Measurements from ENCODE around the gene SRBD1. TPM values are rescaled to one million over a fixed set of nuclear protein-coding genes. Genes with fewer than 3 reads are reported as not detected.

Gene SRBD1
- total RNA-seq (10 to 100 TPM in 3 of 4 donors, 1 to 10 TPM in 1; 9.1 to 13.6 (median 13.1) TPM), polyA plus RNA-seq (4.2 TPM)
- long read RNA-seq, donor 1, transcript SRBD1-201 (21 exons, 3,681 nt), result major isoform, 18 of 25 reads
- long read RNA-seq, donor 1, partial matches to known transcripts, result 2 of 25 reads
- long read RNA-seq, donor 1, other reads (novel, unspliced or antisense), result 5 of 25 reads
- long read RNA-seq, donor 2, partial matches to known transcripts, result 0 of 2 reads
- long read RNA-seq, donor 2, other reads (novel, unspliced or antisense), result 0 of 2 reads
- long read RNA-seq, donor 3, transcript SRBD1-201 (21 exons, 3,681 nt), result major isoform, 42 of 55 reads
- long read RNA-seq, donor 3, partial matches to known transcripts, result 5 of 55 reads
- long read RNA-seq, donor 3, other reads (novel, unspliced or antisense), result 8 of 55 reads
- long read RNA-seq, donor 4, transcript SRBD1-201 (21 exons, 3,681 nt), result major isoform, 8 of 10 reads
- long read RNA-seq, donor 4, partial matches to known transcripts, result 0 of 10 reads
- long read RNA-seq, donor 4, other reads (novel, unspliced or antisense), result 2 of 10 reads

GRCh38 chr2:45611020-45611859 lies at the start of gene SRBD1:
Gene SRBD1 (minus strand): TSS chr2:45611267. CDS start chr2:45605441, 5,826 bp downstream.
- WGBS, result 3% methylated on average over 44 of the region's 44 CpGs

GRCh38 chr2:45654250-45654649 lies 43.2 kb upstream of the SRBD1 start:
- no peak overlapping the region for H3K4me3 ChIP-seq (ENCODE audit: low read length)
- DNase-seq, result no peak
- 93% methylated on average over 3 of the region's 3 CpGs for WGBS
- no peaks in the 10 kb centered on the region for H3K9me3 ChIP-seq (ENCODE audit: control insufficient read depth, low read length)
- H3K27me3 ChIP-seq (ENCODE audit: control insufficient read depth, insufficient read depth), result no peaks in the 10 kb centered on the region
- no peak overlapping the region for H3K27ac ChIP-seq (ENCODE audit: low read length)
- H3K4me1 ChIP-seq (ENCODE audit: control insufficient read depth, insufficient read depth, low read length), result peaks cover 8% of the 10 kb centered on the region
- no peak for ATAC-seq
- intact Hi-C loops (cut with DNase I), result loop anchor here in 2 of 4 donors (5.0 kb wide), 1 partner anchor 118 kb away; no protein-coding TSS in a partner anchor

More at GRCh38 chr2:45611020-45611859, at the start of gene SRBD1:
- no peaks in the 10 kb centered on the region for H3K9me3 ChIP-seq (ENCODE audit: control insufficient read depth, low read length)
- no peaks in the 10 kb centered on the region for H3K27me3 ChIP-seq (ENCODE audit: control insufficient read depth, insufficient read depth)
- DNase-seq (peak; percentile 95 to 98 (median 97)), ATAC-seq (peak; percentile 98)
- peak within 1 kb of the TSS; percentile 96 for H3K27ac ChIP-seq (ENCODE audit: low read length)
- no peaks in the 10 kb centered on the region for H3K4me1 ChIP-seq (ENCODE audit: control insufficient read depth, insufficient read depth, low read length)
- intact Hi-C loops (cut with DNase I), result no loop called here
- peak within 1 kb of the TSS; percentile 98 for H3K4me3 ChIP-seq (ENCODE audit: low read length)

DNA sequence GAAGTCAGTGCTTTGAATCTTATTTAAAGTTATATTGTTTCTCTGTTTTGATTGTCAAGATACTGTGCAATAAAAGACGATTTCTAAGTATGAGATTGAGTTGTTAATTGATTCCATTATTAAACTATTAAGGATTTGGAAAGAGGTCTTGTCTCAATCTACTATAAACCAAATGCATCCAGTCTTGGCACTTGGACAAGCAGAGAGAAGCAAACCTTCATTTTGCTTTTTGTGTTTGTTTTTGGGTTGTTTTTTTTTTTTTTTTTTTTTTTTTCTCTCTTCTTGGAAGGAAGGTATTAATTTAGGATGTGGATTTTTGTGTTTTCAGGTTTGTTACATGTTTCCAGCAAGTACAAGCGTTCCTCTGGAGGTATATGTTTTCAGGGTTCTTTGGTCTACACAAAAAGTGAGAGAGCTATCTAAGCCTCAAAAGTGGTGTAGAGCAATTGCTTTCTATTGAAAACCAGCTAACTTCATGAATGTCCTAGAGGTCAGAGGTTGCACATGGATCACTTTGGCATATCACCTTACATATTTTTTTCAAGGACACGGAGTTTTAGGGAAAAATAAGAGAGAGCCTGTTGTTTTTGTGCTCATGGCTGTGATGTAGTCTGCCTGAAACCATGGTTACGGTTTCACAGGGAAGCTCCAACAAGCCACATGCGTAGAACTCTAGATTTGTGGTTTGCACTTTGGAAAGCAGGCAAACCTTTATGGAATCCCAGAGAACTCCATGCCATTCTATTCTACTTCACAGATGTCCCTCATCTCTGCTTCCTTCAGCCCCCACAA lies 42.3 kb upstream of the SRBD1 start:
- intact Hi-C loops (cut with DNase I), result loop anchor here in 2 of 4 donors (5.0 kb wide), 1 partner anchor 119 kb away; no protein-coding TSS in a partner anchor
- no peak overlapping the region for H3K27ac ChIP-seq (ENCODE audit: low read length)

GRCh38 chr2:45652090-45653031 lies 41.3 kb upstream of the SRBD1 start:
- intact Hi-C loops (cut with DNase I), result loop anchor here in 2 of 4 donors (5.0 kb wide), 1 partner anchor 120 kb away; no protein-coding TSS in a partner anchor
- Histone ChIP-seq H3K27me3 (ENCODE audit: control insufficient read depth, insufficient read depth) (no peaks in the 10 kb centered on the region), H3K4me1 (ENCODE audit: control insufficient read depth, insufficient read depth, low read length) (peaks cover 8% of the 10 kb centered on the region), H3K9me3 (ENCODE audit: control insufficient read depth, low read length) (no peaks in the 10 kb centered on the region), H3K27ac (ENCODE audit: low read length) (no peak overlapping the region), H3K4me3 (ENCODE audit: low read length) (peak overlapping the region; percentile 89)
- DNase-seq (peak; percentile 61 to 80 (median 78)), ATAC-seq (peak in 1 of 2 donors; percentile 26)
- WGBS, result under 1% methylated on average over 53 of the region's 53 CpGs

More for the DNA sequence above, 42.3 kb upstream of the SRBD1 start:
- Histone ChIP-seq H3K27me3 (ENCODE audit: control insufficient read depth, insufficient read depth) (no peaks in the 10 kb centered on the region), H3K4me3 (ENCODE audit: low read length) (peak overlapping the region; percentile 89), H3K9me3 (ENCODE audit: control insufficient read depth, low read length) (no peaks in the 10 kb centered on the region), H3K4me1 (ENCODE audit: control insufficient read depth, insufficient read depth, low read length) (peaks cover 8% of the 10 kb centered on the region)
- ATAC-seq (no peak), DNase-seq (no peak)
- 74% methylated on average over 5 of the region's 5 CpGs for WGBS

GRCh38 chr2:45651415-45652089 lies 40.5 kb upstream of the SRBD1 start, which contains the start of gene PRKCE:
Gene PRKCE (plus strand): TSS chr2:45651675.
- intact Hi-C loops (cut with DNase I), result loop anchor here in 2 of 4 donors (5.0 kb wide), 1 partner anchor 121 kb away; no protein-coding TSS in a partner anchor

DNA sequence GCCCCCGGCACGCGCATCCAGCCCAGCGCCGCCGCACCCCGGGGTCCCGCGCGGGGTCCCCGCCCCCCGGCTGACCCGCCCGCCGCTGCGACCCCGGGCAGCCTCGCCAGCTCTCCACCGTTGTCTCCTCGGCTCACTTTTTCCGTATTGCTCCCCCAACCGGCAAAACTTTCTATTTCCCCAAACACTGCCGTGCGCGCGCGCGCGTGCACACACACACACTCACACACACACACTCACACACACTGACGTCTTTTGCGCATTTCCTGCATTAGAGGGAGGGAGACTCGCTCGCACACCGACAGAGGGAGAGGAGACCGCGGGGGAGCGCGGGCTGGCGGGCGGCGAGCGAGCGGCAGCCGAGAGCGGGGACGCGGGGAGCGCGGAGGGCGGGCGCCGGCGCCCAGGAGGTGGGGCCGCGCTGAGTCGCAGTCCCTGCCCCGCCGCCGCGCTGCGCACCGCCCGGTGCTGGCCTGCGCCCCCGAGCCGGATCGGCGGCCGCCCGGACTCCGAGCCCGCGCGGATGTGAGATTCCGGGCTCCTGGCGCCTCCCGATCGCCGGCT lies 39.9 kb upstream of the SRBD1 start:
- peaks cover 8% of the 10 kb centered on the region for H3K4me1 ChIP-seq (ENCODE audit: control insufficient read depth, insufficient read depth, low read length)
- intact Hi-C loops (cut with DNase I), result loop anchor here in 2 of 4 donors (5.0 kb wide), 1 partner anchor 121 kb away; no protein-coding TSS in a partner anchor
- ATAC-seq (peak; percentile 81 to 89), DNase-seq (peak; percentile 93 to 98 (median 96))
- peak overlapping the region; percentile 89 for H3K4me3 ChIP-seq (ENCODE audit: low read length)
- H3K27me3 ChIP-seq (ENCODE audit: control insufficient read depth, insufficient read depth), result no peaks in the 10 kb centered on the region
- WGBS, result under 1% methylated on average over 79 of the region's 79 CpGs
- H3K27ac ChIP-seq (ENCODE audit: low read length), result peak overlapping the region; percentile 97
- no peaks in the 10 kb centered on the region for H3K9me3 ChIP-seq (ENCODE audit: control insufficient read depth, low read length)

More at GRCh38 chr2:45651415-45652089, 40.5 kb upstream of the SRBD1 start, which contains the start of gene PRKCE:
- H3K4me3 ChIP-seq (ENCODE audit: low read length), result peak within 1 kb of the TSS; percentile 89
- peak; percentile 16 to 48 for ATAC-seq
- no peaks in the 10 kb centered on the region for H3K27me3 ChIP-seq (ENCODE audit: control insufficient read depth, insufficient read depth)
- H3K27ac ChIP-seq (ENCODE audit: low read length), result peak within 1 kb of the TSS; percentile 97
- DNase-seq, result peak; percentile 71 to 90 (median 80)
- under 1% methylated on average over 66 of the region's 66 CpGs for WGBS
- H3K4me1 ChIP-seq (ENCODE audit: control insufficient read depth, insufficient read depth, low read length), result peaks cover 8% of the 10 kb centered on the region
- H3K9me3 ChIP-seq (ENCODE audit: control insufficient read depth, low read length), result no peaks in the 10 kb centered on the region

DNA sequence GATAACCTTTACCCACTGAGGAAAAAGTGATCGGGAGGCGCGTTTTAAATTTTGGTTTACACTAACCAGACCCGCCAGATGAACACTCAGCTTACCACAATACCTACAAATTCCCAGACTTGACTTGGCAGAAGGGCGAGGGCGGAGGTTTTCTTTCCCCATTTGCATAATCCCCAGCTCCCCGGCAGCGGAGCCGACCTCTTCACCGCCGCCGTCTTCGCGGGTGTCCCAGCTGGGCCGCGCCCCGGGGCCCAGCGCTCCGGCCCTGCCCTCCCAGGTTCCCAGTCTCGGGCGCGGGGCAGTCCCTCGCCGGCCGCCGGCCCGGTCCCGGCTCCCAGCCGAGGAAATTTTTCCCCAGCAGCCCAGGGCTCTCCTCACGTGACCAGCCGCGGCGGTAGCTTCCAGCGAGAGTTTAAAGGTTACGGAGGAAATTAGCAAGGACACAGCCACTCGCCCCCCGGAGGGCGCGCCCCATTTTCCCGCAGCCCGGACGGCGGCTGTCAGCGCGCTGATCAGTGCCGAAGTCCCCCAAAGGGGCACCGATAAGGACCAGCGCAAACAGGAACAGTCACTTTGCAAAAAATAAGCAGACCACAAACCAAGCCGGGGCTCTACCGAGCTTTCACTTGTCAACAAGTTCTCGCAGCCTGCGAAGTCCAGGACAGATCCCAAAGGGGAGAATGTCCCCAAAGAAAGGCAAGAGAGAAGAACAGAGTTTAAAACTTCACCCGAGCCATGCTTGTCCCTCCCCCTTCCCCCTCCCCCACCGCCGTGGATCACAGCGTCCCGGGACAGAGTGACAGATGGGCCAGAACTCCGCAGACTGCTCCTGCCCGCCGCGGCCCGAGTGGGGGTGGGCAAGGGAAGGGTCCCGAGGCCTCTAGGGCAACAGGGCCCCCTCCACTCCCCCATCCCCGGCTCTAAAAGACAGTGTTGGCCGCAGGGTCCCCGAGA lies 39.1 kb upstream of the SRBD1 start:
- intact Hi-C loops (cut with DNase I), result loop anchor here (2.0 to 5.0 kb wide), 4 partner anchors 122 to 287 kb away; no protein-coding TSS in a partner anchor
- under 1% methylated on average over 66 of the region's 66 CpGs for WGBS
- Histone ChIP-seq H3K27ac (ENCODE audit: low read length) (peak overlapping the region; percentile 97), H3K4me1 (ENCODE audit: control insufficient read depth, insufficient read depth, low read length) (peaks cover 8% of the 10 kb centered on the region), H3K27me3 (ENCODE audit: control insufficient read depth, insufficient read depth) (no peaks in the 10 kb centered on the region), H3K9me3 (ENCODE audit: control insufficient read depth, low read length) (no peaks in the 10 kb centered on the region), H3K4me3 (ENCODE audit: low read length) (peak overlapping the region; percentile 89)
- ATAC-seq, result peak; percentile 68 to 76
- peak; percentile 80 to 93 (median 92) for DNase-seq

GRCh38 chr2:45649462-45649857 lies 38.4 kb upstream of the SRBD1 start:
- peak overlapping the region; percentile 97 for H3K27ac ChIP-seq (ENCODE audit: low read length)
- no peaks in the 10 kb centered on the region for H3K9me3 ChIP-seq (ENCODE audit: control insufficient read depth, low read length)
- ATAC-seq (no peak), DNase-seq (no peak)
- 4% methylated on average over 10 of the region's 10 CpGs for WGBS
- peaks cover 8% of the 10 kb centered on the region for H3K4me1 ChIP-seq (ENCODE audit: control insufficient read depth, insufficient read depth, low read length)
- H3K4me3 ChIP-seq (ENCODE audit: low read length), result peak overlapping the region; percentile 89
- intact Hi-C loops (cut with DNase I), result loop anchor here in 2 of 4 donors (2.0 to 5.0 kb wide), 3 partner anchors 128 to 288 kb away; no protein-coding TSS in a partner anchor
- H3K27me3 ChIP-seq (ENCODE audit: control insufficient read depth, insufficient read depth), result no peaks in the 10 kb centered on the region
